Brain microvascular endothelial cell (primary cell): ENCODE results near the gene PACRG.

Experiments used
- DNase-seq: peaks from one replicate; pipeline ENCODE4 v3.0.0-alpha.2; 2020
- H3K27ac ChIP-seq: fragments of 250-450 bp; sonication (Bioruptor Pico); 2 replicates; pipeline ENCODE4 v1.5.1; 2020; ENCODE audit warnings: mild to moderate bottlenecking, moderate library complexity
- H3K27me3 ChIP-seq: fragments of 250-450 bp; sonication (Bioruptor Pico); replicated peaks from 2 replicates; pipeline ENCODE4 v1.5.1; 2020; ENCODE audit warnings: mild to moderate bottlenecking
- H3K36me3 ChIP-seq: fragments of 250-450 bp; sonication (Bioruptor Pico); replicated peaks from 2 replicates; pipeline ENCODE4 v1.5.1; 2020; ENCODE audit warnings: mild to moderate bottlenecking
- H3K4me3 ChIP-seq: 2 replicates; pipeline ENCODE4 v1.5.1; 2011; ENCODE audit warnings: low read depth, mild to moderate bottlenecking, control low read depth, low read length, moderate library complexity
- CTCF ChIP-seq: IDR thresholded peaks from 2 replicates; pipeline ENCODE4 v1.5.1; 2011; ENCODE audit warnings: low read depth, mild to moderate bottlenecking, moderate library complexity, low read length, control low read depth, inconsistent platforms; ENCODE audit errors: missing control alignments
- in situ Hi-C: cut with HindIII; loops from 2 replicates; pipeline ENCODE4 v1.10.0; 2017; ENCODE audit warnings: low sequenced_read_pairs, low pct_ligation_motif_present

PACRG gene

GRCh38 chr6:163100259-163100658, 372.5 kb downstream of the PACRG start:
- Histone ChIP-seq H3K27me3 (no peaks in the 10 kb centered on the region), H3K27ac (no peak overlapping the region), H3K36me3 (no peaks in the 10 kb centered on the region), H3K4me3 (no peak overlapping the region)
- TF ChIP-seq CTCF = no peak
- DNase-seq = no peak
- in situ Hi-C loops = no loop called here

- DNase-seq = no peak
- no peak for TF ChIP-seq CTCF
- in situ Hi-C loops = no loop called here
Measured at GRCh38 chr6:163113358-163113962, 385.7 kb downstream of the PACRG start.

GRCh38 chr6:163118941-163119340, 391.2 kb downstream of the PACRG start:
- DNase-seq = no peak
- H3K27ac ChIP-seq = no peak overlapping the region
- in situ Hi-C loops = no loop called here
- TF ChIP-seq CTCF = no peak
- H3K4me3 ChIP-seq = no peak overlapping the region
- no peaks in the 10 kb centered on the region for H3K27me3 ChIP-seq
- no peaks in the 10 kb centered on the region for H3K36me3 ChIP-seq

More at GRCh38 chr6:163113358-163113962, 385.7 kb downstream of the PACRG start:
- Histone ChIP-seq H3K27me3 (no peaks in the 10 kb centered on the region), H3K27ac (no peak overlapping the region), H3K4me3 (no peak overlapping the region), H3K36me3 (no peaks in the 10 kb centered on the region)

GRCh38 chr6:163120223-163120622, 392.4 kb downstream of the PACRG start:
- in situ Hi-C loops = no loop called here

GRCh38 chr6:163121270-163121669, 393.5 kb downstream of the PACRG start:
- Histone ChIP-seq H3K4me3 (no peak overlapping the region), H3K36me3 (no peaks in the 10 kb centered on the region), H3K27me3 (no peaks in the 10 kb centered on the region), H3K27ac (no peak overlapping the region)
- no peak for DNase-seq
- in situ Hi-C loops = no loop called here
- no peak for TF ChIP-seq CTCF

More at GRCh38 chr6:163120223-163120622, 392.4 kb downstream of the PACRG start:
- Histone ChIP-seq H3K4me3 (no peak overlapping the region), H3K27ac (no peak overlapping the region), H3K36me3 (no peaks in the 10 kb centered on the region), H3K27me3 (no peaks in the 10 kb centered on the region)
- no peak for DNase-seq
- TF ChIP-seq CTCF = peak; percentile 15

- DNase-seq = no peak
- Histone ChIP-seq H3K36me3 (no peaks in the 10 kb centered on the region), H3K27ac (no peak overlapping the region), H3K27me3 (no peaks in the 10 kb centered on the region), H3K4me3 (no peak overlapping the region)
- TF ChIP-seq CTCF = no peak
- in situ Hi-C loops = no loop called here
Measured at GRCh38 chr6:163122365-163122764, 394.6 kb downstream of the PACRG start.
